ENCODE results near the gene MYO3B. TPM values are rescaled to one million over a fixed set of nuclear protein-coding genes. Genes with fewer than 3 reads are reported as not detected.
"Not testable (repeated sequence)": the region's sequence is repeated elsewhere in the genome, so short reads cannot be mapped to it uniquely, and the experiment has no call there.

The MYO3B gene
- total RNA-seq, 4 donors from 2014 or later = not detected

GRCh38 chr2:170423919-170424318 lies 246.0 kb downstream of the MYO3B start:
- TF ChIP-seq, protein P1, sequence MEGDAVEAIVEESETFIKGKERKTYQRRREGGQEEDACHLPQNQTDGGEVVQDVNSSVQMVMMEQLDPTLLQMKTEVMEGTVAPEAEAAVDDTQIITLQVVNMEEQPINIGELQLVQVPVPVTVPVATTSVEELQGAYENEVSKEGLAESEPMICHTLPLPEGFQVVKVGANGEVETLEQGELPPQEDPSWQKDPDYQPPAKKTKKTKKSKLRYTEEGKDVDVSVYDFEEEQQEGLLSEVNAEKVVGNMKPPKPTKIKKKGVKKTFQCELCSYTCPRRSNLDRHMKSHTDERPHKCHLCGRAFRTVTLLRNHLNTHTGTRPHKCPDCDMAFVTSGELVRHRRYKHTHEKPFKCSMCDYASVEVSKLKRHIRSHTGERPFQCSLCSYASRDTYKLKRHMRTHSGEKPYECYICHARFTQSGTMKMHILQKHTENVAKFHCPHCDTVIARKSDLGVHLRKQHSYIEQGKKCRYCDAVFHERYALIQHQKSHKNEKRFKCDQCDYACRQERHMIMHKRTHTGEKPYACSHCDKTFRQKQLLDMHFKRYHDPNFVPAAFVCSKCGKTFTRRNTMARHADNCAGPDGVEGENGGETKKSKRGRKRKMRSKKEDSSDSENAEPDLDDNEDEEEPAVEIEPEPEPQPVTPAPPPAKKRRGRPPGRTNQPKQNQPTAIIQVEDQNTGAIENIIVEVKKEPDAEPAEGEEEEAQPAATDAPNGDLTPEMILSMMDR (IDR thresholded peaks at IDR 0.05) = no peak
- DNase-seq (ENCODE audit: low spot score) (no peak), ATAC-seq (ENCODE audit: low FRiP score) (no peak)

- no peak for DNase-seq (ENCODE audit: low spot score)
- no peak for ATAC-seq (ENCODE audit: low FRiP score)
- TF ChIP-seq, protein P1 (IDR thresholded peaks at IDR 0.05) = no peak
These were observed 247.4 kb downstream of the MYO3B start for GRCh38 chr2:170425281-170425751.

DNA sequence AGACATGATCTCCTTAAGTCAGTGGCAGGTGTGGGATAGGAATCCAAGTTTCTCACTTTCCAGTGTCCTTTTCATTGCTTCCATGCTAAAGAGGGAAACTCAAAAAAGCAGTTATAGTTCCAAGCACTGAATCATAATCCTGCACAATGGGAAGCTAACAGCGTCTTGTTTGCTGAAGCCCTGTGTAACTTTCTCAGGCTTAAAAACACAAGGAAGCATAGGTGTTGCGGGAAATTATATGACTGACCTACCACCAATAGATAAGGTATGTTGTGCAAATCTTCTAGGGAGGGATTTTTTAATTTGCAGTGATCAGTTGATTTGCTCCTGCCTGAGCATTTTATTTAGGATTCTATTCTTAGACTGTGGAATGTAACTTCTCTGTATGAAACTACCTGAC lies 250.9 kb downstream of the MYO3B start:
- ATAC-seq (ENCODE audit: low FRiP score) (no peak), DNase-seq (ENCODE audit: low spot score) (no peak)
- TF ChIP-seq, protein P1 (IDR thresholded peaks at IDR 0.05) = no peak

DNA sequence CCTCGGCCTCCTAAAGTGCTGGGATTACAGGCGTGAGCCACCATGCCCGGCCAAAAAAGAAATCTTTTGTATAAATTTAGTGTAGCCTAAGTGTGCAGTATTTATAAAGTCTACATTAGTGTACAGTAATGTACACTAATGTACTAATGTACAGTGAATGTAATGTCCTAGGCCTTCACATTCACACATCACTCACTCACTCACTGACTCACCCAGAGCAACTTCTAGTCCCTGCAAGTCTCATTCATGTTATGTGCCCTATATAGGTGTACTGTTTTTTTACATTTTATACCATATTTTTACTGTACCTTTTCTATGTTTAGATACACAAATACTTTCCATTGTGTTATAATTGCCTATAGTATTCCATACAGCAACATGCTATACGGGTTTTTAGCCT lies 254.9 kb downstream of the MYO3B start:
- no peak for DNase-seq (ENCODE audit: low spot score)
- ATAC-seq (ENCODE audit: low FRiP score) = no peak
- TF ChIP-seq, protein P1 (IDR thresholded peaks at IDR 0.05) = no peak

- TF ChIP-seq, protein P1 (IDR thresholded peaks at IDR 0.05) = no peak
- DNase-seq (ENCODE audit: low spot score) (no peak), ATAC-seq (ENCODE audit: low FRiP score) (no peak)
These were observed 255.5 kb downstream of the MYO3B start for GRCh38 chr2:170433448-170433847.

DNA sequence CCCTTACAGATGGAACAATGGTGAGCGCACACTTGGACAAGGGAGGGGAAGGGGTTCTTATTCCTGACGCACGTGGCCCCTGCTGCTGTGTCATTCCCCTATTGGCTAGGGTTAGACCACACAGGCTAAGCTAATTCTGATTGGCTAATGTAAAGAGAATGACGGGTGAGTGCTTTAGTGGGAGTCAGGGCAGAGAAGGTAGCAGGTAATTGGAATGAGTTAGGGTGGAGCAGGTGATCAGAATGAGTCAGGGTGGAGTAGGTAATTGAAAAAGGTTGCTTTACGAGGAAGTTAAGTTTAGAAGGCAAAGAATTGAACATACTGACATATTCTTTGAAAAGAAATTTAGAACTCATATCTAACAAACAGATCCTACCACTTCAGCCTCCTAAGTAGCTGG lies 256.4 kb downstream of the MYO3B start:
- ATAC-seq (ENCODE audit: low FRiP score); DNase-seq (ENCODE audit: low spot score): not testable (repeated sequence)

DNA sequence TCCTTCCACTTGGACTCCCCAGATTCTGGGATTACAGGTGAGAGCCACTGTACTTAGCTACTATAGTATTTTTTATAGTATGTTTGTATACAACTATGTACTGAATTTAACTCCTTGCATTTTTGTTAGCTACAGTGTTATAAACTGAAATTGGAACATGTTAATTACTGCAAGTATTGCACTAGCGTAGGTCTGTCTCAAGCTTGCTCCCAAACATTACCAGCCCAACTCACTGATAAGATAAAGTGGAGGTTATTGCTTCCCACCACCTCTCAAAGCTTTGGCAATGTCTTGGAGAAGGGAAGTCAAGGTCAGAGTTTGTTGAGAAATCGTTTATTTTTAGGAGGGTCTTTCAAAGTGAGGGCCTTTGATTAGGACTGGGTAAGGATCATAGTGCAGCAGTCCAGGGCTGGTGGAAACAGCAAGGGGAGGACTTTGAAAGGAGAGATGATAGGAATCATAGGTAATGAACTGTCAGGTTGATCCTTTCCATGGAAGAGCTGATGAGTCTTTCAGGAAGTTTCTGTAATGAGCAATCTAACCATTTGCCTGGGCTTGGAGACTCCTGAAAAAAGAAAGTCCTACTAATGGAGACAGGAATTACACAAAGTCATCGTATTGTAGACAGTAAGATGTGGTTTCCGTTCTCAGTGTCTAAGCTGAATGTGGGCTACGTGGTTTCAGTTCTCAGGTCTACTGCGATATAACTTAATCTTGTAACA lies 257.1 kb downstream of the MYO3B start:
- ATAC-seq (ENCODE audit: low FRiP score) (no peak), DNase-seq (ENCODE audit: low spot score) (no peak)
- TF ChIP-seq, protein P1 (IDR thresholded peaks at IDR 0.05) = no peak
